ENCODE data around the gene STAT1. TPM values are rescaled to one million over a fixed set of nuclear protein-coding genes. Genes with fewer than 3 reads are reported as not detected.

The STAT1 gene
- total and polyA plus RNA-seq, 10 of the 15 experiments (the other 5 are each of a cell fraction or from before 2014, with no cell fraction given), result 81.8 to 398 (median 307) TPM

- TF ChIP-seq MXI1 (IDR thresholded peaks at IDR 0.05; ENCODE audit: low read depth, low read length), result no peak
Observed at GRCh38 chr2:190997526-190998113, 16.4 kb downstream of the STAT1 start (continued).

GRCh38 chr2:190996947-190997346 lies 17.0 kb downstream of the STAT1 start:
- peaks cover 2% of the 10 kb centered on the region; the same call in 1 of the 2 replicates for H3K4me1 ChIP-seq (ENCODE audit: control insufficient read depth, insufficient read depth, low read length)
- RAD21 ChIA-PET (ENCODE audit: unreplicated experiment), result no interaction called here
- in situ Hi-C loops (cut with MboI), result no loop called here
- TF ChIP-seq E2F4 (IDR thresholded peaks at IDR 0.05; ENCODE audit: low read depth, low read length) (no peak), HSF1 (IDR thresholded peaks at IDR 0.05; ENCODE audit: low read depth, low read length) (no peak), ZBTB40 (IDR thresholded peaks at IDR 0.05; ENCODE audit: borderline replicate concordance) (no peak), MAX (IDR thresholded peaks at IDR 0.05; ENCODE audit: low read depth, low read length) (no peak), CREB1 (IDR thresholded peaks at IDR 0.05; ENCODE audit: low read depth) (no peak), POLR2A (IDR thresholded peaks at IDR 0.05; ENCODE audit: low read depth, low read length) (peak; percentile 61), IRF4 (IDR thresholded peaks at IDR 0.05; ENCODE audit: low read depth, low read length) (no peak), SRF (IDR thresholded peaks at IDR 0.05; ENCODE audit: low read depth in 2 of 2, low read length in 2 of 2) (no peak), BCL11A (IDR thresholded peaks at IDR 0.05; ENCODE audit: low read depth, low read length) (no peak), RUNX3 (IDR thresholded peaks at IDR 0.05; ENCODE audit: low read length) (no peak), STAT3 (IDR thresholded peaks at IDR 0.05; ENCODE audit: low read depth, low read length) (no peak), IKZF1 (conservative IDR thresholded peaks at IDR 0.05) (0 out of 2 replicates have a peak, but pooled peaks have one; percentile 13), ZBED1 (IDR thresholded peaks at IDR 0.05; ENCODE audit: borderline replicate concordance) (no peak), POLR2AphosphoS5 (IDR thresholded peaks at IDR 0.05; ENCODE audit: low read length) (peak; percentile 81), EZH2 (IDR thresholded peaks at IDR 0.05; ENCODE audit: borderline replicate concordance, control insufficient read depth, low read depth, low read length) (no peak), FOXM1 (IDR thresholded peaks at IDR 0.05; ENCODE audit: low read depth, low read length) (no peak; the same call in 1 of the 2 replicates)

More at GRCh38 chr2:190996947-190997346, 17.0 kb downstream of the STAT1 start:
- ATAC-seq, result peak; percentile 23
- Histone ChIP-seq H3K27ac (ENCODE audit: control insufficient read depth, insufficient read depth) (no peak overlapping the region), H3K4me2 (ENCODE audit: control insufficient read depth, insufficient read depth) (no peak overlapping the region), H3K4me3 (no peak overlapping the region), H4K20me1 (ENCODE audit: control insufficient read depth, insufficient read depth) (peaks cover 16% of the 10 kb centered on the region), H2AFZ (ENCODE audit: control insufficient read depth, low read depth, low read length) (no peak overlapping the region), H3K79me2 (ENCODE audit: control insufficient read depth, insufficient read depth, low read length) (peaks cover 12% of the 10 kb centered on the region), H3K9me3 (replicated peaks; ENCODE audit: control insufficient read depth, insufficient read depth, low read length) (peaks cover 3% of the 10 kb centered on the region; the same call in 2 of the 3 replicates), H3K36me3 (ENCODE audit: control insufficient read depth in 2 of 2, insufficient read depth in 2 of 2, low read length in 1 of 2) (peaks cover 45 to 75% of the 10 kb centered on the region in 2 experiments), H3K9ac (ENCODE audit: control insufficient read depth, insufficient read depth, low read length) (no peak overlapping the region), H3K27me3 (replicated peaks in 1 of 2; ENCODE audit: control insufficient read depth in 2 of 2, insufficient read depth in 2 of 2, low read length in 1 of 2) (no peaks in the 10 kb centered on the region)
- SMC1A ChIA-PET (ENCODE audit: uncharacterized antibody, unreplicated experiment), result interaction anchor here (0.8 to 1.5 kb wide), 4 partner anchors 9 to 38 kb away, joined by 3 to 4 read pairs (median 3); no protein-coding TSS in a partner anchor
- intact Hi-C loops (cut with micrococcal nuclease; ENCODE audit: unreplicated experiment), result no loop called here
- 49% methylated on average over 5 of the region's 5 CpGs for WGBS (ENCODE audit: insufficient coverage, insufficient replicate concordance, low lambda C conversion rate, missing lambda C conversion rate)
- no peak for FAIRE-seq
- CTCF ChIA-PET, result interaction anchor here (0.8 to 1.9 kb wide), 5 partner anchors 15 to 197 kb away, joined by 3 to 4 read pairs (median 3); no protein-coding TSS in a partner anchor
- BruUV-seq (replicated peaks), result no TSS peak
- no peak for DNase-seq (ENCODE audit: low read depth, low spot score)
- POLR2A ChIA-PET, result interaction anchor here (1.2 kb wide), 1 partner anchor 16 kb away, joined by 3 read pairs; no protein-coding TSS in a partner anchor

All from GM12878 (cell line).